RWPE1 (cell line): ENCODE data around the gene ZNF148.

Experiments
- CTCF ChIA-PET: fragments of 350-600 bp; sonication (Branson Sonifier 250); formaldehyde crosslinking; extraction: SDS; loops from one replicate; lab custom pipeline; 2021; lab: Yijun Ruan, JAX
- POLR2A ChIA-PET: fragments of 400-600 bp; formaldehyde crosslinking; extraction: SDS; loops from one replicate; lab custom pipeline; 2020; ENCODE audit warnings: antibody characterized with exemption; ENCODE audit not compliant: low non-redundant PET; lab: Yijun Ruan, JAX
- DNase-seq: peaks from one replicate; pipeline ENCODE4 v3.0.0; 2012; ENCODE audit warnings: low spot score
- H3K27ac ChIP-seq: fragments of 450-650 bp; 2 replicates; pipeline ENCODE4 v1.5.1; 2017
- CTCF ChIP-seq: fragments of 450-650 bp; conservative IDR thresholded peaks from 2 replicates; pipeline ENCODE4 v1.5.1; 2017; ENCODE audit warnings: low read depth, mild to moderate bottlenecking

Gene ZNF148

DNA sequence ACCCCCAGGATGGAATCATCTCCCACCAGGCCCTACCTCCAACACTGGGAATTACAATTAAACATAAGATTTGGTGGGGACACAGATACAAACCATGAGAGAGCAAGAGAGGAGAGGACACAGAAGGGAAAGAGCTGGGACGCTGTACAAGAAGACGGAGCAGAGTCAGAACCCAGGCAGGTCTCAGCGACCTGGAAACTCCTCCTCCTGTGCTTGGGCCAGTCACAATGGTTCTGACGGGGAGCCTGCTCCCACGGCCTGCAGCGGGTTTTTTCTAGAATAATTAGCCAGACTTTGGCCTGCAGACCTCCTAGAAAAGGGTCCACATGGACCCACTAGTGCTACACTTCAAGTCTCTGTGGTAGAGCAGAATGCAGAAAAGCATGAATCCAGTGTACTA lies 168.2 kb downstream of the ZNF148 start:
- DNase-seq, result no peak
- H3K27ac ChIP-seq, result no peak overlapping the region
- POLR2A ChIA-PET, result no interaction called here
- CTCF ChIA-PET, result interaction anchor here (0.8 kb wide), 1 partner anchor 211 kb away, joined by 6 read pairs; no protein-coding TSS in a partner anchor
- TF ChIP-seq CTCF, result no peak

- no peak for TF ChIP-seq CTCF
- ChIA-PET POLR2A (no interaction called here), CTCF (no interaction called here)
- no peak overlapping the region for H3K27ac ChIP-seq
- no peak for DNase-seq
Observed at GRCh38 chr3:125203731-125204130, 171.4 kb downstream of the ZNF148 start.

DNA sequence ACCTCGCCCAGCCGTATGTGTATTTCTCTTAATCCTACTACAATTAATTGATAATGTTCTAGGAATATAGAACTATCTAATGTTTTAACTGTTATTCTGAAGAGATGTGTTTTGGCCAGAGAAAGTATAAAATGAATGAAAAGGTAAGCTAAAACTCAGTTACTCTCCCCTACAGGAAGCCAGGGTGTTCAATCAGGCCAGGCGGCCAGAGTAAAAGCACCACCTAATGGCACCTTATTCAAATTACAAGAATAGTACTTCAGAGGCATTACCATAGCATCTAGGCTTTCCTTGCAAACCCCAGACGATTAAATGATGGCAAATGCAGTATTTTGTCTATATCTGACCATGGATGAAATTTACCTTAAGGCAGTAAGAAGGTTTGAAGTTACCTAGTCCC lies 172.9 kb downstream of the ZNF148 start:
- ChIA-PET CTCF (no interaction called here), POLR2A (no interaction called here)
- no peak for TF ChIP-seq CTCF
- no peak for DNase-seq
- H3K27ac ChIP-seq, result no peak overlapping the region

GRCh38 chr3:125200731-125201139 lies 174.4 kb downstream of the ZNF148 start:
- ChIA-PET CTCF (no interaction called here), POLR2A (no interaction called here)
- no peak for DNase-seq
- H3K27ac ChIP-seq, result no peak overlapping the region
- no peak for TF ChIP-seq CTCF

DNA sequence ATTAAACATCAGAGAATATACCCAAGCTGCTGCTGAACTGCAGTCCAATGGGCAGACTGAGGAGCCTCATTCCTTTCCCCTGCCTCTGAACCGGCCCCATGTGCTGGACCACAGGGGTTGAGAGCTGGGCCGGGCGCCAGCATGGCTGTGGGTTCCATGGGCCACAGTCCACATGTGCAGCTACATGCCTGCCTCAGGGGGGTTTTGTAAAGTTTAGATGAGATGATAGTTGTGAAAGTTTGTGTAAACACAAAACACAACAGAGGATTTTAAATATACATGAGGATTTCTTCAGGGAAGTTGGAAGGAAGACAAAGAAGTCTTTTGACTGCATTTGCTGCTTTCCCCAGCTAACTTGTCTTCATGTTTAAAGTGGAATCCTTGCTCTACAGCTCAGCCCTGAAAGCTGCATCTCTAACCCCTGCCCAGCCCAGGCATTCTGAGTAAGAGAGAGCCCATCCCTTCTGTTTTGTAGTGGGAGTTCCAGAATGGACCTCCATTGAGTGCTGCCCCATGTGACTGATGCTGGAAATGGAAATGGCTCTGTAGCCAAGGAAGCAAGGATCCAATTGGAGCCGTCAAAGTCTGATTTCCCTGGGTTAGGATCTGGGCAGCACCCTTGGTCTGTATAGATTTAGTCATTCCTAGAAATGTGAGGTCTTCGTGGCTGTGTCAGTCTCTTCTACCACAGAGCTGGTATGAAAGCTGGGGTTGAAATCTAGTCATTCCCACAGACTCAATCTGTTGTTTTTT lies 180.1 kb downstream of the ZNF148 start:
- no peak overlapping the region for H3K27ac ChIP-seq
- TF ChIP-seq CTCF, result no peak
- ChIA-PET CTCF (interaction anchor here (0.6 kb wide), 1 partner anchor 14 kb away, joined by 5 read pairs; no protein-coding TSS in a partner anchor), POLR2A (no interaction called here)
- no peak for DNase-seq

- ChIA-PET CTCF (interaction anchor here (0.6 kb wide), 1 partner anchor 14 kb away, joined by 5 read pairs; no protein-coding TSS in a partner anchor), POLR2A (no interaction called here)
- H3K27ac ChIP-seq, result no peak overlapping the region
- TF ChIP-seq CTCF, result no peak
- DNase-seq, result peak; percentile 53
Observed at GRCh38 chr3:125194061-125194848, 180.9 kb downstream of the ZNF148 start.
